GM23338 (cell line): ENCODE results near the gene MGLL.

Source experiments
- CTCF ChIP-seq, 2 experiments: fragments of 200-600 bp in 1 of 2; sonication (generic) in 1 of 2; conservative IDR thresholded peaks; 2 replicates each; pipeline versions ENCODE4 v1.5.1 to v1.6.1; 2016 to 2017; ENCODE audit warnings: antibody characterized with exemption in 2 of 2, low read depth in 2 of 2, mild to moderate bottlenecking in 2 of 2, moderate library complexity in 1 of 2
- REST ChIP-seq: IDR thresholded peaks from one replicate; pipeline ENCODE4 v1.6.1; 2018; ENCODE audit warnings: antibody characterized with exemption; ENCODE audit not compliant: unreplicated experiment

- no peak for TF ChIP-seq CTCF (conservative IDR thresholded peaks at IDR 0.05; ENCODE audit: low read depth in 2 of 2)
- no peak for TF ChIP-seq REST
These were observed 120.2 kb downstream of the MGLL start for GRCh38 chr3:127702151-127702578.
